Choroid plexus epithelial cell (primary cell): ENCODE data around the gene CNTRL.

Experiments used
- DNase-seq: peaks from one replicate; pipeline ENCODE4 v3.0.0-alpha.2; 2010; ENCODE audit warnings: low read depth
- H3K4me3 ChIP-seq: 2 replicates; pipeline ENCODE4 v1.5.1; 2011; ENCODE audit warnings: low read depth, mild to moderate bottlenecking, control low read depth, low read length, moderate library complexity
- CTCF ChIP-seq: conservative IDR thresholded peaks from 2 replicates; pipeline ENCODE4 v1.5.1; 2011; ENCODE audit warnings: low read depth, mild to moderate bottlenecking, control low read depth, inconsistent platforms, low read length, moderate library complexity

Gene CNTRL

GRCh38 chr9:121160025-121160424 is 85.3 kb downstream of the CNTRL start:
- H3K4me3 ChIP-seq: no peak overlapping the region
- no peak for TF ChIP-seq CTCF

GRCh38 chr9:121168052-121168451 is 93.3 kb downstream of the CNTRL start:
- TF ChIP-seq CTCF: no peak
- no peak for DNase-seq
- no peak overlapping the region for H3K4me3 ChIP-seq

More at GRCh38 chr9:121160025-121160424, 85.3 kb downstream of the CNTRL start:
- DNase-seq: no peak

DNA sequence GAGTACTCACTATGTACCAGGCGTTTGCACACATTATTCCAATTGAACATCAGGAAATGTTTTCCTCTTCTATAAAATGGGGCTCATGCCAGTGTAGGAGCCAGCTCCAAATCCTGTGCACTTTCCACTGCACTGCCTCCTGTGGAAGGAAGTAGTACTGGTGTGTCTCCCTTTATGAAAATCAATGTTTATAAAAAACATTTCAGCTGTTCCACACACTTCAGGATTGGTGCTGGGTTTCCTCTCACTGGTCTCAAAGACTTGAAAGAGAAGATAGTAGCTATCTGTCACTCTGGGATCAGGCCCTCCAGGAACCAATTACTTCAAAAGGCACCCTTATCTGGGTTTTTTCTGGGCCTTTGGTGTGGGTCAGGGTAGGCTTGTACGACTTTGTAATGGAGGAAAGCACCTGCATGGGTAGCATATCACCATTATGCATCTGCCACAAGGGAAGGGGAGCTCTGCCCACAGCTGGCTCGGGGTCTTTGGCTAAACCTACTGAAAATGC is 94.4 kb downstream of the CNTRL start:
- peak; percentile 48 for DNase-seq
- peak; percentile 68 for TF ChIP-seq CTCF
- no peak overlapping the region for H3K4me3 ChIP-seq

DNA sequence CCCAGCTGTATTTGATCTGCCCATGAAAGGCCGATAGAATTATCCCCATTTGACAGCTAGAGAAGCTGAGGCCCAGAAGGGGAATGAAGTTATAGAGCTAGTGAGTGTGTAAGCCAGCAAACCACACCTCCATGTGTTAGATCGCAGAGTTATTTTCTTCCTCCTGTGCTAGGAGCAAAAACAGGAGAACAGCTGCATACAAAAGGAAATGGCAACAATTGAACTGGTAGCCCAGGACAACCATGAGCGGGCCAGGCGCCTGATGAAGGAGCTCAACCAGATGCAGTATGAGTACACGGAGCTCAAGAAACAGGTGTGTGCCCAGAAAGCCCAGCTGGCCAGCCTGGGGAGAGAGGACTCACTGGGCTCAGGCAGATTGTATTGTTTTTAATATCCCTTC is 96.5 kb downstream of the CNTRL start:
- no peak overlapping the region for H3K4me3 ChIP-seq
- TF ChIP-seq CTCF: no peak
- DNase-seq: no peak

DNA sequence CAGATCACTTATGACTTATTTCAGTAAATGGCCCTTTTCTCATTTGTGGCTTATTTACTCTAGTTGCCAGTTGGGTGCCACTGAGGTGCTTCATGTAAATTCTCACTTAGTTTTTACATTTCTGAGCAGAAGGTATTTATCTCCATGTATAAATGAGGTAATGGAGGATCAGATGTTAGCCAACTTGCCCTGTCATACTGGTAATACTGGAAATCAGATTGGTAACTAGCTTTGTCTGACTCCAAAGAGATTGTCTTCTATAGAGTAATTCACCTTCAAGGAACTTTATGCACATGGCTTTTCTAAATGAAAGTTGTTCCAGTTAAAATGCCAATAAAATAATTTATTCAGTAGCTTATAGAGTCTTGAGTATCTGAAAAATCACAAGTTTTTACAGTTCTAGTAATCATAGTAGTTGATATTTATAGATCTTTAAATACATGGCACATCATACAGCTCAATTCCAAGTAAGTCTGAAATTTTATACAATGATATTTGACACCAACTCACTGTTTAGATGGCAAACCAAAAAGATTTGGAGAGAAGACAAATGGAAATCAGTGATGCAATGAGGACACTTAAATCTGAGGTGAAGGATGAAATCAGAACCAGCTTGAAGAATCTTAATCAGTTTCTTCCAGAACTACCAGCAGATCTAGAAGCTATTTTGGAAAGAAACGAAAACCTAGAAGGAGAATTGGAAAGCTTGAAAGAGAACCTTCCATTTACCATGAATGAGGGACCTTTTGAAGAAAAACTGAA is 98.2 kb downstream of the CNTRL start:
- DNase-seq: no peak
- TF ChIP-seq CTCF: no peak

GRCh38 chr9:121173501-121173900 is 98.7 kb downstream of the CNTRL start:
- DNase-seq: no peak
- no peak for TF ChIP-seq CTCF
- H3K4me3 ChIP-seq: no peak overlapping the region

More for the DNA sequence above, 98.2 kb downstream of the CNTRL start:
- H3K4me3 ChIP-seq: no peak overlapping the region
